GM19043 (cell line): ENCODE measurements around the gene OR6V1.
A peak's percentile ranks its signal among the peaks of the same experiment; 100 is the strongest.

Experiments used
- ATAC-seq: cut with Tn5 transposase; IDR thresholded peaks from one replicate; pipeline ENCODE4 v1.9.1; 2021; ENCODE audit warnings: low read depth; ENCODE audit not compliant: unreplicated experiment

Gene OR6V1, protein sequence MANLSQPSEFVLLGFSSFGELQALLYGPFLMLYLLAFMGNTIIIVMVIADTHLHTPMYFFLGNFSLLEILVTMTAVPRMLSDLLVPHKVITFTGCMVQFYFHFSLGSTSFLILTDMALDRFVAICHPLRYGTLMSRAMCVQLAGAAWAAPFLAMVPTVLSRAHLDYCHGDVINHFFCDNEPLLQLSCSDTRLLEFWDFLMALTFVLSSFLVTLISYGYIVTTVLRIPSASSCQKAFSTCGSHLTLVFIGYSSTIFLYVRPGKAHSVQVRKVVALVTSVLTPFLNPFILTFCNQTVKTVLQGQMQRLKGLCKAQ

DNA sequence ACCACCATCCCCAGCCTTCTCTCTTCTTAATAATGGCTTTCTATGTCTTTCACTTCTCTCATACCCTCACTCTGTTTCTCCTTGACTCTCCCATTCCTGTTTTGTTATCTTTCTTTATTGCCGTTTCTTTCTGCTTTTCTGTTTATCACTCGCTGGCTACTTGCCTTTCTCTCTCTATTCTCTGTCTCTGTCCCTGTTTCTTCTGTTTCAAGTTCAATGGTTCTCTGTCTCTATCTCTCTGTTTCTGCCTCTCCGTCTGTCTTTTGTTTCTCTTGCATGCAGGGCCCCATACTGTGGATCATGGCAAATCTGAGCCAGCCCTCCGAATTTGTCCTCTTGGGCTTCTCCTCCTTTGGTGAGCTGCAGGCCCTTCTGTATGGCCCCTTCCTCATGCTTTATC lies at the start of gene OR6V1:
TSS of gene OR6V1 (plus strand) at position 301 of the 400 bp plus-strand sequence. CDS start at position 301, 0 bp downstream.
- ATAC-seq: no peak

DNA sequence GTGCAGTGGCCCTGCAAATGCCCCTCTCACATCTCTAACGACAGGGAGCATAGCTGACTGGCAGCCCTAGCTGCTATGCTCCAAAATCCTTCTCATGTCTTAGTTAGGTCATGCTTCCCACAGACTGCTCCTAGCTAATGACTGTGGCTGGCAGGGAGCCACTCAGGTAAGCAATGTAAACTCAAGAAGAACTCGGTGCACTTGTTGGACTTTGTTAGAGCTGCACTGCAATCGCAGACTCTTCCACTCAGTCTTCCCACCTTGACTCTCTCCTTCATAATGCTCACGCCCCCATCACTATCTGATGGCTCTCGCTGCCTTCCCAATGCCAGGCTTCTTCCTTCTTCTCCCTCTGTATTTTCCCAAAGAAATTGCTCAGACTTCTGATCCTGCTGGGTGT lies 49.2 kb upstream of the OR6V1 start:
- no peak for ATAC-seq

DNA sequence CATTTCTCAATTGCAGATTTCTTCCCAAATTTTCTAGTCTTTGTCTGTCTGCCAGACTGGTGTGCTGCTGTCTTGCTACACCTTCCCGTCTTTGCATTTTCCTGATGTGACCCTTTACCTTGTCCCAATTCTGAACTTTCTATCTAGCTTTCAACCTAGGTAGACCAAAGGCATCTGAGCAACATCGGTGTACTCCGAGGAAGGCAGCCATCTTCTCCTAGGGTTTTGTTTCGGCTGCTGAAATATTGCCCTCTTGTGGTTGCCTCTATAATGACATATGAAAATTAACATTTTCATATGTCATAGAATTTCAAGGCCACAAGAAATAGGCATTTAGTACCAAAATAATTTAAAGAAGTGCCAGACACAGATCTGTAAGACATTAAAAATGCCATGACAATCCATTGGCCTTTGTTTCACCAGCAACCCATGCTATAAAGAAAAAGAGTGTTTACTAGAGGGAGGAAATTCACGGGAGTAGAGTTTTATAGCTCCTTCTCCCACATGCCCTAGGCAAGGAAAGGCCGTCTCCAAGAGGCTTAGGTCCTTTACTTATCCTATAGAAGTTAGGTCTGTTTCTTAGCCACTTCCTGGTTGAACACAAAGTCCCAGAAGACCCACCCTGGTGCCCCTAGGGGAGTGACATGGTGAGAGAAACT lies 48.6 kb upstream of the OR6V1 start:
- no peak for ATAC-seq

DNA sequence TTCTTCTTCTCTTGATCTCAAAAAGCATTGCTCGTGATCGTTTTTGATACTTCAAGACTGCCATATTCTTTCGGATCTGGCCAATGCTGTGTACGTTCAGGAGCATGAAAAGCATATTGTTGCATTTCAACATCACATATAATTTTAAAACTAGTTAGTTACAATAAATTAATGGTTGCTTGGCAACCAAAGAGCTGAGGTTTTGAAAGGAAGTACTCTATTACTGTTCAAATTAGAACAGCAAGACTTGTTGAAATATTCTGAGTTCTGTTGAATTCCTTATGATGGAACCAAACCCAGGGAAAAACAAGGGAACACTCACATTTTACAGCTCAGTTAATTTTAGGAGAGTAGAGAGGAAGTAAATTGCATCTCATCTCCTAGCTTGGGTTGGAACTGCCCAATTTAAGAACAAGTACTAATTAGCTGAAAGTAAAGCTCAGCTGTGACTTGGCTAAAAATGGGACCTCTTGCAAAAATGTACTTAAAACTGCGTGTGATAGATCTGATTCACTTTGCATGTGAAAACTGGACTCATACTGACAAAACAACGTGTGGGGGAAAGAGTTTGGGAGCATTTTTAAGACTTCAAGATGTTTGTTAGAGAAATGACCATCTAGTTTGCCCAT lies 46.4 kb upstream of the OR6V1 start:
- ATAC-seq: no peak

DNA sequence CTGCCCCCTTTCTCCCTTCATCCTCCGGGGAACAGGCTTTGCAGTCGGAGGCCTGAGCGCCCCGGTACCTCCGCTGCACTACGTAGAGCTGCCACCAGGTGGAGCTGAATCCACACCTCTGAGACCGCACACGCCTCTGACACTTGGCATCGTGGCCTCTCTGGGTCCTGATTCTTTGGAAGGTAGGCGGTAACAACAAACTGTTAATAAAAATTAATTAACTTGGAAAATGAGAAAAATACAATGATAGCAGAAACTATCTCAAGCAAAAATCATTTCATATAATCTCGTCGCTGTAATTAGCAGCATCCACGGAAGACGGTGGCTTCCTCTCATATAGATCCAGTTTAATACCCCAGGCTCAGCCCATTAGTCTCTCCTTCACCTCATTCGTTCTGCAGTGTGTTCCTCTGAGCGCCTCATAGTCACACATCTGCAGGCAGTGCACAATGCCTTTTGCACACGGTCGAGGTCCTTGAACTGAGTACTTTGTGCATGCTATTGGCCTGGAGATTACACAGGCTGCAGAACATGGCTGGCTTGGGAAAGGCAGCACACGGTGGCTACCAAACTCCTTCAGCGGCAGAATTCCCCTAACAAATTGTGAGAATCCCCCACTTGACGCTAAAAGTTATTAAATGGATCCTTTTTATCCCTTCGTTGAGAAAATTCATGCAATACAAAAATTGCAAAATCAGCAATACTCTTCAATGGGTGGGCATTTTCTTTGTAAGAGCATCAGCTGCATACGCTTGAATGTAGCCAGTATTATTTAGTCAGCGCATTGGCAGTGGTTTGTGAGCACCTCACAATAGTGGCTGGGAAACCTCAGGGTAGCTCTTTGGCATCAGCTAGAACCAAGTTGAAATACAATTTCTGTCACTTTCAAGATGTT lies 43.9 kb upstream of the OR6V1 start:
- ATAC-seq: peak; percentile 87

DNA sequence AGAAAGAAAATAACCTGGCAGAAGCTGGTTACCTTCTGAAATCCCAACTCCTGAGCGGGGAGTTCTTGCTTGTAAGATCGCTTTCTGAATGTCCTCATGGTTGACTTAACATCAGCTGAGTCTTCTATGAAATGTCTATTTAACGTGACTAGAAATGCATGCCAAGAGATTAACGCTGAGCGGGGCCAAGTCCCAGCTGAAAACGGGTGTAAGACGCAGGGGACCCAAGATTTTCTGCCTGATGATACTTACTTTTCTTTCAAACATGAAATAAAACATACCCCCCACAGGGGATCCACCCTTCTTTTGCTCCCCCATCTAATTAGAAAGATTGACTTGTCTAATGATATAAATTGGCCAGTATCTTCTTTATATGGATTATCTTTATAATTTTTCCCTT lies 40.1 kb upstream of the OR6V1 start:
- no peak for ATAC-seq

DNA sequence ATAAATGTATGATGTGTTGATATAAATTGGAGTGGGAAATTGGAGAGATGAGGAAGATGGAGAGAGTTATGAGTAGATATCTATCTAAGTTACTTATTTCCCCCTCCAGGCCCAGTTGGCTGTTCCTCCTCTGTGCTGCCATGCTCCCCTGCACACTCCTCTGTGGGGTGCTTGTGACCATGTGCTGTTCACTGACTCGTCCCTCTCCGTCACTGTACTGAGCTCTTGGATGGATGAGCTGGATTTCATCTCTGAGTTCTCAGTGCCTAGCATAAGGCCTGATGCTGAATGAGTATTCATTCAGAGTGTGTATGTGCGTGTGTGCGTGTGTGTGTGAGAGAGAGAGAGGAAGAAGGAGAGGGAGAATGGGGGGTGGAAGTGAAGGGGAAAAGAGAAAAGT lies 39.7 kb upstream of the OR6V1 start:
- ATAC-seq: no peak

DNA sequence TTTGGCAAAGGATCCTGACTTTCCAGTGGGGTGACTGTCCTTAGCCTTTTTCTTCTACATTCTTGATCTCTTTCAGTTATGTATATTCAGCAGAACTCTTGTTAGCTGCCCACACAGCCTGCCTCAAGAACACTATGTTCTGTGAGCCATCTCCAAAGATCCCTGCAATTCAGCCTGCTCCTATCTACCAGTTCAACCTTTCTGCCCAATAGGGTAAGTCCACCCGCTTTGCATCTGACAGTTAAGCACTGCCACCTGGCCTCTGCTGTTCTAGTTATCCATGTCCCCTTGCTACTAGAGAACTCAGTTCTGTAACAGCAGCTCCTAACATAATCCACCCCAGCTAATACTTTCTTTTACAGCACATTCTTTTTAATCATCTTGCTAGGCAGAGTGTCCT lies 38.7 kb upstream of the OR6V1 start:
- no peak for ATAC-seq

DNA sequence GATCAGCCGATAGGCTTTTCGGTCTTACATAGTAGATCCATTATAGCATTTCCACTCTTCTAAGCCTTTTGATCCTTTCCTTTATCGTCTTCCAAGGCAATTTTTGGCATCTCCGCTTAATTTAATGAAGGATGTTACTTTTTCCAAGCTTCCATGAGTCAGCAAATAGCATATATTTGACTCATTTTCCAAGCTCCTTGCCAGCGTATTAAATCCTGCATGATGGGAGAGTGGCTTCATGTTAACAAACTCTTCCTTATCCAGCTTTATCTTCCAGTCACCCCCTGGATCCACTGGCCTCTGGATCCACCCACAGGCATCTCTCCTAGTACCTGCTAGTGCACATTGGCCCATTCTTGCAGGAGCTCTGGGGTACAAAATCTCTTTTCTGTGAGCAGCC lies 38.2 kb upstream of the OR6V1 start:
- ATAC-seq: no peak

DNA sequence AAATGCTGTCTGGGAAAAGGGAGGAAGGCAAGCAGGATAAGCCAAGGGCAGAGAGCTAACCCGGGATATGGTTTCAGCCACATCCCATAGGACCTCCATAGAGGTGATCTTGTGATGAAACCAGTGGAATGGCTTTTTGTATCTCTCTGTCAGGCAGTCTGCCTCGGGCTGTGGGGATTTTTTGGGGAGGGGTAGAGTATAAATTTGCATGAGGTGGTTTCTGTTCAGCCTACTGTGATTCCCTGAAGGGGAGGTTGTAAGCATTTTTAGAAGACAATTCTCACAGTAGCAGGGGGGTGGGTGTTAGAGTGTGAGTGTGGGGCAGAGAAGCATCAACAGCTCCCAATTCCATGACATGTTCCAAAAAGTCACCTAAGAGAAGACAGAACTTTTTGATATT lies 37.1 kb upstream of the OR6V1 start:
- ATAC-seq: peak; percentile 94

DNA sequence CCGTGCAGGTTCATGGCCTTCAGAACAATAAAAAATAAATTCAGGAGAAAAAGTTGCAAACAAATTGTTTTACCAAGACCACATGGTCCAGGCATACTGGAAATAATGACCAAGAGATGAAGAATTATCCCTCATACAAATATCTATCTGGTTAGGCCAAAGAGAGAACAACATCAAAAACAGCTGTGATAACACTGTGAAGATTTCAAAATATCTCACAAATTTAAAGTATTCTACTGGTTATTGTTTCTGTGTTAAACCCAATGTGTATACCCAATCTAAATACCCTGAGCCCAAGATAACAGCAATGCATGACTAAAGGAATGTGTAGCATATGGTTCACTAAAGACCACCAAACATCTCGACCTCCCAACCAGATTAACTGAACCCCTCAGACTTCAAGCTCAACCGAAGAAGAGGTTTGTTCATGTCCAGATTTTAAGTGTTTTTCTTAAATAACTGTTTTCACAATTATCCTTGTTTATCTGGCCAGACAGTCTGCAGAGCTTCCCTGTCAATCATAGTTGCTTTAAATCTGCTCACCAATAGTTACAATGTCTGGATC lies 36.1 kb upstream of the OR6V1 start:
- no peak for ATAC-seq

DNA sequence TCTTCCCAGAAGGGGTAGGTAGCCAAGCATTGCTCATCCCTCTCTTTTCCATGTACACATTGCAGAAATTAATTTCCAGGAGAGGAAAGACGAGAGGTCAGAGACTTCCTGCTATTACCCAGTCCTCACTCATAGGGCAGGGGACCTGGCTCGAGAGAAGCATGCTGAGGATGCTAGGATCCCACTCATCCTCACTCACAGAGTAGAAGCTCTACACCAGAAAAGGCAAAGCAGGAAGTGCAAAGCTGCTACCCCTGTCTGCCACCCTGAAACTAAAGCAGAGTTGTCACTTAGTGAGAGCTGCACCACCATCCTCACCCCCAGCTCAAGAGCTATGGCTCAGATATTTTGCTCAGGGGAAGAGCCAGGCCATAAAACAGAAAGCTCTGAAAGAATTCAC lies 35.1 kb upstream of the OR6V1 start:
- ATAC-seq: no peak

DNA sequence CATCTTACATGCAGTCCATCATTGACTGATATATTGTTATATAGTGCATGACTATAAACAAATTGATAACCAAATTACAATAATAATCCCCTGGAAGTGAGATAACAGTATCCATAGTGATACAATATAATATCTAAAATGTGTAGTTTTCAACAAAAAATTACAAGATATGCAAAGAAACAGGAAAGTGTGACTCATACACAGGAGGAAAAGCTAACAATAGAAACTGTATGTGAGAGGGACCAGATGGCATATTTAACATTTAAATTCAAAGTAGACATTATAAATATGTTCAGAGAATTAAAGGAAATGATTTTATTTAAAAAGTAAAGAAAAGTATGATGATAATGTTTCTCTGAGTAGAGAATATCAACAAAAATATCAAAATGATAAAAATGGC lies 33.2 kb upstream of the OR6V1 start:
- no peak for ATAC-seq

DNA sequence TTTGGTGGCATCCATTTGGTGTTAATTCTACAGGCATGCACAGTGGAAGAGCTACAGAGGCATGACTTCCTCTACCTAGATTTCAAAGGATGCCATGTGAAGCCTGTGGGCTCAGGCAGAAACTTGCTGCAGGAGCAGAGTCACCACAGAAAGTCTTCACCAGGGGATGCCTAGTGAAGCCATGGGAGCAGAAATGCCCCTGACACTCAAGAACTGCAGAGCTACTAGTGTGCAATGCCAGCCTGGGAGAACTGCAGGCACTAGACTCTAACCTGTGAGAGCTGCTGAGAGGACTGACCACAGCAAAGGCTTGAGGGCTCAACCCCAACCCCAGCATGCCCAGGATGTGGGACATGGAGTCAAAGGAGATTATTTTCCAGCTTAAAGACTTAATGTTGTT lies 29.1 kb upstream of the OR6V1 start:
- no peak for ATAC-seq

DNA sequence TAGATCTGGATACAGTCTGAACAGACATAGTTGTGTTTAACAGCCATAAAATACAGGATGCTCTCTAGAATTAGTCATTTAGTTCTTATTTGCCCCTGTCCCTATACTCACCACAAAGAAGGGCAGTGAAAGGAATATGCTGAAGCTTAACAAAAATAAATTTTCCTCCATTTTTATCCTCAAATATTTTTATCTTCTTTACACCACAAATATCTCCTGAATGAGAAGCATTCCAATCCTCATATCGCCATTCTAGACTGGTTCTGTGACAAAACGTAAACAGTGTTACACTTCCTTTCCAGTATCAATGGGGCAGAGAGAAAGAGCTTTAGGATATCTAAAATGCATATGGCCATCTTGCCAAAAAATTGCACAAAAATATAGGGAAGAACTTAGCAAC lies 26.8 kb upstream of the OR6V1 start:
- ATAC-seq: no peak

DNA sequence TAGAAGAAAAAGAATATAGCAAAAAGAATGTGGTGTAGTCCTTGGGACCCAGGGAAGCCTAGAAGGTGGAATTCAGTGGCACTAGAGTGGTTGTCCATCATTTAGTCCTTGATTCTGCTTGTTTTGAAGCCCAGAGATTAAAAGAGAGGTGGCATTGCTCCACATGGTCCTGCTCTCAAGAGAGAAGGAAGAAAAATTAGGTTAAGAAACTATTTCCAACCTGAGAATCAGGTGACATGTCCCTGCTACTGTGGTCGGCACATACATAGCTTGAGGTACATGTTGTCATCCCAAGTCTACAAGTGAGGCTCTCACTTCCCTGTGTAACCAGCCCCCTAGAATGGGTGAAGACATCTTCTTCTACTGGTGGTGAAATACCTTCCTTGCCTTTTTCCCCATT lies 25.1 kb upstream of the OR6V1 start, which contains the start of gene OR9A2:
TSS of gene OR9A2 (minus strand) at position 101 of the 400 bp plus-strand sequence. CDS start at position 101, 0 bp downstream.
- no peak for ATAC-seq

DNA sequence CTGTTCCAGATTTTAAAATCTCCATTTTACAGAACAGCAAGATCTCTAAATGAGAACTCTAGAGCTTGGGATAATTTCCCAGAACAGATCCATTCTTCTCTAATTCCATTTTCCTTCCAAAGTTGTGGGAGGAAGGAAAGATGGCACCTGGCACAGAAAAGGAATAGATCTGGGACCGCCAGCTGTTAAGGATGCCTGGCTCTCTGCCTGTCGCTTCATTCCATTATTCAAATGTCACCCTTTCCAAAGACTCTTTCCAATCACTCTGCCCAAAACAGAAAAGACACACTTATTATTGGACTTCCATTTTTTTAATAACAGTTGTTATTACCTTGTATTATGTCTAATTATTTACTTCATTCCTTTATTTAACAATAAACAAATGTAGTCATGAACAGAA lies 24.5 kb upstream of the OR6V1 start:
- ATAC-seq: no peak

DNA sequence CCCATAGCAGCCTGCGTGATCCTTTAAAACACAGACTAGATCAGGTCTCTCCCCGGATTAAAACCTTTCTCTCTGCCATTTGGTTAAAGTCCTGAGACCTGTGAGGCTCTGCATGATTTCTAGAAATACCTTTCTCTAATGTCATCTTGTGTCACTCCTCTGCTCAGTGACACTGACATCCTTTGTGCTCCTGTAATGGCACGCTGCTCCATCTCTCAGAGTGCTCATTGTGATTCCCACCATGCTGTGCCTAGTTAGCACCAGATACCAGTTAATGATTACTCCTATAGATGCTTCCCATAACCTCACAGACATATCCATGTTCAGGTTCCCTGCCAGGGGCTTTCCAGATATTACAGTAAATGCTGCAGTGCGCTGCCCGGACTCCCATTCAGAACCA lies 13.5 kb upstream of the OR6V1 start:
- no peak for ATAC-seq

DNA sequence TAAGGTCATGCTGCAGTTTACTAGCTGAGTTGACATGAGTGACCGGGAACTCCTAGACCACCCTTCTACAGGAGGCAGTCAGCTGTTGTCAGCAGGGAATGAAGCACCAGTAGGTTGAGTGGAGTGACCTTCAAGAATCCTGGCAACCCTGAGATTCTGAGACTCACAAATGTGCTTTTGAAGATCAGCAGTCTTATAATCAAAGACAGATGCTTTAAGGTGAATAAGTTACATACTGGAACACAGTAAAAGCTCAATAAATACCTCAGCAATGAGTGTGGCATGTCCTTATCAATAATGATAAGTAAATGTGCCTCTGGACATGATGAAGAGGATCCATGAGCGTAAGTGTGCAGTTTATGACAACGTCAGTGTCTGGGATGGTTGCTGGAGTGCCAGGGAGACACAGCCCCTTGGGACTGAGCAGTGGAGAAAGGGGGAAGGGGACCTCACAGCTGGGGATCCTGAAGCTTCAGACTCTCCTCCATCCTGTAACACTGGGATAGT lies 11.9 kb upstream of the OR6V1 start:
- ATAC-seq: no peak

DNA sequence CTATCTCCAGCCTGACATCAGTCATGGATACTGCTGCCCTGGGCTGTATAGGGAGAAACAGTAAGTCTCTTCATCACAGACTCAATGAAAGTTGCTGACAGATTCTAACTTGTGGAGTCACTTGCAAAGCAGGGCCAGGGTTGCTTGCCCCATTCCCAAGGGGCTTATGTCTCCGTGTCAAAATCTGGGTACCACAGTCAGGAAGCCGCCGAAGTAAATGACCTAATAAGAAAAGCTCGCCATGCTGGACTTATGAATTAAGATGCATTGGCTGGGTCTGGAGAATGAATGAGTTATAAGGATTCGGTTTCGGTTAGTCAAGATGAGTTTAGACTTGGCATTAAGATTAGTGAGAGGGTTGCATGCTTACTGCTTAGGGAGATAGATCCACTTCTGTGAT lies 10.8 kb upstream of the OR6V1 start:
- no peak for ATAC-seq
